ENCODE data around the gene LSM2. TPM values are rescaled to one million over a fixed set of nuclear protein-coding genes. Genes with fewer than 3 reads are reported as not detected.

The LSM2 gene
- total RNA-seq, 1 donor from 2014 or later: 19.4 TPM

GRCh38 chr6:31776485-31776988 is 30.2 kb downstream of the LSM2 start:
- TF ChIP-seq CTCF (IDR thresholded peaks at IDR 0.05; ENCODE audit: borderline replicate concordance): no peak
- Histone ChIP-seq H3K9me3 (replicated peaks) (no peaks in the 10 kb centered on the region), H3K4me3 (peak overlapping the region; percentile 57), H3K27me3 (ENCODE audit: low read depth) (no peaks in the 10 kb centered on the region), H3K36me3 (peaks cover 33% of the 10 kb centered on the region), H3K4me1 (peaks cover 18% of the 10 kb centered on the region), H3K27ac (replicated peaks) (peak overlapping the region; percentile 85)
- DNase-seq: no peak
- intact Hi-C loops (cut with micrococcal nuclease): no loop called here

- H3K27ac ChIP-seq (replicated peaks): peak overlapping the region; percentile 85
- TF ChIP-seq CTCF (IDR thresholded peaks at IDR 0.05; ENCODE audit: borderline replicate concordance): no peak
- peaks cover 27% of the 10 kb centered on the region for H3K36me3 ChIP-seq
- DNase-seq: no peak
- intact Hi-C loops (cut with micrococcal nuclease): no loop called here
- H3K4me1 ChIP-seq: peaks cover 18% of the 10 kb centered on the region
- H3K4me3 ChIP-seq: peak overlapping the region; percentile 57
- H3K9me3 ChIP-seq (replicated peaks): no peaks in the 10 kb centered on the region
- H3K27me3 ChIP-seq (ENCODE audit: low read depth): no peaks in the 10 kb centered on the region
Measured at GRCh38 chr6:31775633-31776484, 30.9 kb downstream of the LSM2 start.

GRCh38 chr6:31775184-31775583 is 31.6 kb downstream of the LSM2 start:
- H3K4me1 ChIP-seq: peaks cover 18% of the 10 kb centered on the region
- no peak for DNase-seq
- H3K9me3 ChIP-seq (replicated peaks): no peaks in the 10 kb centered on the region
- no peak overlapping the region for H3K27ac ChIP-seq (replicated peaks)
- intact Hi-C loops (cut with micrococcal nuclease): no loop called here
- H3K36me3 ChIP-seq: peaks cover 20% of the 10 kb centered on the region
- TF ChIP-seq CTCF (IDR thresholded peaks at IDR 0.05; ENCODE audit: borderline replicate concordance): no peak
- H3K4me3 ChIP-seq: no peak overlapping the region
- no peaks in the 10 kb centered on the region for H3K27me3 ChIP-seq (ENCODE audit: low read depth)

GRCh38 chr6:31771992-31772358 is 34.8 kb downstream of the LSM2 start:
- no peak overlapping the region for H3K4me3 ChIP-seq
- no peaks in the 10 kb centered on the region for H3K27me3 ChIP-seq (ENCODE audit: low read depth)
- intact Hi-C loops (cut with micrococcal nuclease): no loop called here
- no peaks in the 10 kb centered on the region for H3K36me3 ChIP-seq
- no peak overlapping the region for H3K27ac ChIP-seq (replicated peaks)
- no peak for DNase-seq
- TF ChIP-seq CTCF (IDR thresholded peaks at IDR 0.05; ENCODE audit: borderline replicate concordance): no peak
- H3K9me3 ChIP-seq (replicated peaks): no peaks in the 10 kb centered on the region
- H3K4me1 ChIP-seq: peaks cover 10% of the 10 kb centered on the region

- H3K4me1 ChIP-seq: peaks cover 10% of the 10 kb centered on the region
- no peak overlapping the region for H3K4me3 ChIP-seq
- DNase-seq: no peak
- no peaks in the 10 kb centered on the region for H3K27me3 ChIP-seq (ENCODE audit: low read depth)
- intact Hi-C loops (cut with micrococcal nuclease): no loop called here
- H3K36me3 ChIP-seq: no peaks in the 10 kb centered on the region
- no peak overlapping the region for H3K27ac ChIP-seq (replicated peaks)
- TF ChIP-seq CTCF (IDR thresholded peaks at IDR 0.05; ENCODE audit: borderline replicate concordance): no peak
- H3K9me3 ChIP-seq (replicated peaks): no peaks in the 10 kb centered on the region
Measured at GRCh38 chr6:31770860-31771259, 35.9 kb downstream of the LSM2 start.

All from left ventricle myocardium inferior (tissue), 1 donor.